HCT116 (cell line): Measurements from ENCODE around the gene SUPT20HL1. TPM values are rescaled to one million over a fixed set of nuclear protein-coding genes. Genes with fewer than 3 reads are reported as not detected.

Experiments
- ATAC-seq: fragments of 200-7000 bp; cut with Tn5 transposase; 2 replicates; pipeline ENCODE4 v1.9.1; 2020; ENCODE audit warnings: mild to moderate bottlenecking, moderate library complexity
- BruUV-seq: library from RNA; stranded (reverse); fragments of 400-500 nt; replicated peaks from 2 replicates; lab custom pipeline; 2021; lab: Mats Ljungman, UMichigan
- CTCF ChIA-PET: fragments of 300-600 bp; sonication (Branson Sonifier 250); formaldehyde crosslinking; loops from one replicate; lab custom pipeline; 2021; ENCODE audit warnings: antibody characterized with exemption; lab: Charles Lee
- POLR2A ChIA-PET: fragments of 300-600, 350-600 bp; sonication (Branson Sonifier 250); formaldehyde crosslinking; loops from one replicate; lab custom pipeline; 2021; ENCODE audit warnings: antibody characterized with exemption; lab: Charles Lee
- RAD21 ChIA-PET, 2 experiments: fragments of 300-600 bp; sonication (Branson Sonifier 250); formaldehyde crosslinking; loops; one replicate each; lab custom pipeline; 2023; ENCODE audit warnings: low total read pairs in 2 of 2; ENCODE audit not compliant: uncharacterized antibody in 2 of 2, unreplicated experiment in 2 of 2, low non-redundant PET in 1 of 2; lab: Charles Lee
- DNase-seq: peaks from one replicate; pipeline ENCODE4 v3.0.0-alpha.2; 2010; ENCODE audit warnings: low read depth, low spot score
- H2AFZ ChIP-seq: fragments of 200-600 bp; shearing (Covaris generic), sonication (generic); 2 replicates; pipeline ENCODE4 v1.6.1; 2017; ENCODE audit warnings: low read depth, mixed run types, mixed read lengths, antibody characterized with exemption, low read length; ENCODE audit not compliant: poor library complexity, severe bottlenecking
- H3K27ac ChIP-seq: 2 replicates; pipeline ENCODE4 v1.5.1; 2012; ENCODE audit warnings: low read depth, low read length
- H3K27me3 ChIP-seq: fragments of 200-600 bp; sonication (generic); 2 replicates; pipeline ENCODE4 v1.6.1; 2016; ENCODE audit warnings: mixed run types, low read length, mixed read lengths; ENCODE audit not compliant: insufficient read depth
- H3K36me3 ChIP-seq, 2 experiments: fragments of 200-500 bp in 1 of 2; fragments of 200-600 bp in 1 of 2; sonication (Bioruptor generic) in 1 of 2; sonication (generic) in 1 of 2; 2 replicates each; pipeline versions ENCODE4 v1.5.1 to v1.6.1; 2014 to 2016; ENCODE audit warnings: low read length in 2 of 2, inconsistent platforms in 1 of 2, mixed read lengths in 1 of 2, mixed run types in 1 of 2; ENCODE audit not compliant: insufficient read depth in 2 of 2, control insufficient read depth in 1 of 2
- H3K4me1 ChIP-seq, 2 experiments: fragments of 200-600 bp in 1 of 2; sonication (generic) in 1 of 2; 2 replicates each; pipeline versions ENCODE4 v1.5.1 to v1.6.1; 2012 to 2017; ENCODE audit warnings: low read length in 2 of 2, inconsistent platforms in 1 of 2, mild to moderate bottlenecking in 1 of 2, mixed read lengths in 1 of 2, mixed run types in 1 of 2, moderate library complexity in 1 of 2; ENCODE audit not compliant: insufficient read depth in 2 of 2, control insufficient read depth in 1 of 2
- H3K4me2 ChIP-seq: fragments of 200-600 bp; sonication (generic); 2 replicates; pipeline ENCODE4 v1.6.1; 2017; ENCODE audit warnings: mixed run types, low read length, mixed read lengths
- H3K4me3 ChIP-seq, 2 experiments: fragments of 200-600 bp in 1 of 2; sonication (generic) in 1 of 2; replicated peaks in 1 of 2; 2 replicates each; pipeline ENCODE4 v1.5.1; 2011 to 2016; ENCODE audit warnings: low read length in 2 of 2, control low read depth in 1 of 2, low read depth in 1 of 2, mild to moderate bottlenecking in 1 of 2, mixed read lengths in 1 of 2, mixed run types in 1 of 2
- H3K79me2 ChIP-seq: fragments of 200-600 bp; sonication (generic); 2 replicates; pipeline ENCODE4 v1.6.1; 2017; ENCODE audit warnings: mild to moderate bottlenecking, mixed run types, low read length, moderate library complexity, mixed read lengths; ENCODE audit not compliant: insufficient read depth
- H3K9ac ChIP-seq: fragments of 200-600 bp; sonication (generic); 2 replicates; pipeline ENCODE4 v1.6.1; 2016; ENCODE audit warnings: low read length, mixed read lengths
- H3K9me2 ChIP-seq: fragments of 200-600 bp; sonication (generic), shearing (Covaris generic); 2 replicates; pipeline ENCODE4 v1.6.1; 2017; ENCODE audit warnings: mixed run types, mild to moderate bottlenecking, moderate library complexity; ENCODE audit not compliant: insufficient read depth
- H3K9me3 ChIP-seq, 2 experiments: fragments of 200-500 bp in 1 of 2; fragments of 200-600 bp in 1 of 2; sonication (Bioruptor generic) in 1 of 2; sonication (generic) in 1 of 2; 2 replicates each; pipeline ENCODE4 v1.6.1; 2014 to 2017; ENCODE audit warnings: low read length in 2 of 2, mixed read lengths in 2 of 2, inconsistent platforms in 1 of 2, low read depth in 1 of 2, mild to moderate bottlenecking in 1 of 2, mixed run types in 1 of 2, moderate library complexity in 1 of 2; ENCODE audit not compliant: control insufficient read depth in 1 of 2, insufficient read depth in 1 of 2
- H4K20me1 ChIP-seq: fragments of 200-600 bp; sonication (generic), shearing (Covaris generic); 2 replicates; pipeline ENCODE4 v1.6.1; 2017; ENCODE audit warnings: mixed run types, mild to moderate bottlenecking, moderate library complexity; ENCODE audit not compliant: insufficient read depth
- CBX3 ChIP-seq: IDR thresholded peaks from 2 replicates; pipeline ENCODE4 v1.6.1; 2012; ENCODE audit warnings: low read depth
- ELF1 ChIP-seq: IDR thresholded peaks from 2 replicates; pipeline ENCODE4 v1.6.1; 2012; ENCODE audit warnings: low read depth, borderline replicate concordance
- POLR2AphosphoS5 ChIP-seq: IDR thresholded peaks from 2 replicates; pipeline ENCODE4 v1.6.1; 2011; ENCODE audit warnings: mild to moderate bottlenecking, low read depth, low read length, moderate library complexity
- RAD21 ChIP-seq: IDR thresholded peaks from 2 replicates; pipeline ENCODE4 v1.6.1; 2012; ENCODE audit warnings: low read depth, mild to moderate bottlenecking
- intact Hi-C: fragments of 100-400 bp; cut with micrococcal nuclease; formaldehyde crosslinking; loops from 2 replicates; pipeline ENCODE4 v1.10.0; 2022
- total RNA-seq: library from RNA; stranded (reverse); gene quantifications from one replicate; pipeline ENCODE4 v1.2.1, GENCODE V29; 2021; ENCODE audit not compliant: unreplicated experiment
- TF ChIP-seq, protein P1 (sequence below), 3 experiments: fragments of 200-600 bp in 1 of 3; sonication (generic) in 1 of 3; IDR thresholded peaks in 2 of 3; conservative IDR thresholded peaks in 1 of 3; 2 replicates each; pipeline ENCODE4 v1.5.1; 2012 to 2017; ENCODE audit warnings: low read depth in 2 of 3, low read length in 2 of 3, antibody characterized with exemption in 1 of 3, borderline replicate concordance in 1 of 3, control low read depth in 1 of 3, mild to moderate bottlenecking in 1 of 3, mixed read lengths in 1 of 3, mixed run types in 1 of 3, moderate library complexity in 1 of 3; ENCODE audit not compliant: insufficient read depth in 1 of 3
- TF ChIP-seq, protein P2 (sequence below): IDR thresholded peaks from 2 replicates; pipeline ENCODE4 v1.6.1; 2012; ENCODE audit warnings: low read depth

SUPT20HL1 gene
- total RNA-seq, 1 experiment from 2014 or later, result not detected

DNA sequence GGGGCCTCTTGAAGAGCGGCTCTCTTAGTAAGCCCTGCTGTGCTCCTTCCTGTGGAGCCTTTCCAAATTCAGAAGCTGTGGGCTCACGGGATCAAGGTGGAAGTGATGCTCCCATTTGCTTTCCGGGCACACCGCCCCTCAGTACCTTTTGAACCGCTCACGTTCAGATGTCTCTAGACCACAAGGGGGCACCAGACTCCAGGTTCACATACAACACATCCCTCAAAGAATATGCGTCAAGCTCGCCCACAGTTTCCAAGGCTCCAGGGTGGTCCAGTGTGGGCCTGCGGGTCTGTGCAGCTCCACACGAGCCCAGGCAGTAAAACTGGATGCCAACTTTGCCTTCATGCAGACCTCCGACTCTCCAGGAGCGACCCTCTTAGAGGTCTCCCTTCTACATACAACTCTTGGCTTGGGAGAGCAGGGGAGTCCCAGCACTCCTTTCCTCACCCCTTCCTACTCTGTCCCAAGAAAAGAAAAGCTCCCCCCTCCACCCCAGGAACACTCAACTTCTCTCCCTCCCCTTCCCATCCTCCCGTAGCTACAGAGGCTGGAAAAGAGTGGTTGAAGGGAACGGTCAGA, 11.0 kb downstream of the SUPT20HL1 start:
- TF ChIP-seq, protein P1, sequence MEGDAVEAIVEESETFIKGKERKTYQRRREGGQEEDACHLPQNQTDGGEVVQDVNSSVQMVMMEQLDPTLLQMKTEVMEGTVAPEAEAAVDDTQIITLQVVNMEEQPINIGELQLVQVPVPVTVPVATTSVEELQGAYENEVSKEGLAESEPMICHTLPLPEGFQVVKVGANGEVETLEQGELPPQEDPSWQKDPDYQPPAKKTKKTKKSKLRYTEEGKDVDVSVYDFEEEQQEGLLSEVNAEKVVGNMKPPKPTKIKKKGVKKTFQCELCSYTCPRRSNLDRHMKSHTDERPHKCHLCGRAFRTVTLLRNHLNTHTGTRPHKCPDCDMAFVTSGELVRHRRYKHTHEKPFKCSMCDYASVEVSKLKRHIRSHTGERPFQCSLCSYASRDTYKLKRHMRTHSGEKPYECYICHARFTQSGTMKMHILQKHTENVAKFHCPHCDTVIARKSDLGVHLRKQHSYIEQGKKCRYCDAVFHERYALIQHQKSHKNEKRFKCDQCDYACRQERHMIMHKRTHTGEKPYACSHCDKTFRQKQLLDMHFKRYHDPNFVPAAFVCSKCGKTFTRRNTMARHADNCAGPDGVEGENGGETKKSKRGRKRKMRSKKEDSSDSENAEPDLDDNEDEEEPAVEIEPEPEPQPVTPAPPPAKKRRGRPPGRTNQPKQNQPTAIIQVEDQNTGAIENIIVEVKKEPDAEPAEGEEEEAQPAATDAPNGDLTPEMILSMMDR (IDR thresholded peaks at IDR 0.05 in 2 of 3, conservative IDR thresholded peaks at IDR 0.05 in 1 of 3; ENCODE audit: borderline replicate concordance in 1 of 3, insufficient read depth in 1 of 3, low read depth in 2 of 3, low read length in 2 of 3), result peak; percentile 34 to 57 (median 56); a peak in 5 of 6 replicates
- TF ChIP-seq CBX3 (no peak), RAD21 (peak; percentile 67)
- ATAC-seq (peak; percentile 95), DNase-seq (peak; percentile 44)
- H3K4me1 ChIP-seq, result no peaks in the 10 kb centered on the region
- no TSS peak for BruUV-seq
- intact Hi-C loops, result no loop called here
- no peak overlapping the region for H3K9ac ChIP-seq
- no peak overlapping the region for H3K4me2 ChIP-seq
- ChIA-PET POLR2A (no interaction called here), RAD21 (interaction anchor here (0.5 to 0.9 kb wide), 2 partner anchors 77 kb away, joined by 3 read pairs; no protein-coding TSS in a partner anchor), CTCF (interaction anchor here (0.7 to 2.4 kb wide), 2 partner anchors 112 to 127 kb away, joined by 4 to 9 read pairs; no protein-coding TSS in a partner anchor)
- no peaks in the 10 kb centered on the region for H3K27me3 ChIP-seq
- no peaks in the 10 kb centered on the region for H3K36me3 ChIP-seq
- no peak overlapping the region for H3K4me3 ChIP-seq
- no peak overlapping the region for H3K27ac ChIP-seq
- no peaks in the 10 kb centered on the region for H4K20me1 ChIP-seq
- no peaks in the 10 kb centered on the region for H3K9me2 ChIP-seq
- no peaks in the 10 kb centered on the region for H3K9me3 ChIP-seq
- H3K79me2 ChIP-seq, result no peaks in the 10 kb centered on the region
- peak overlapping the region; percentile 35 for H2AFZ ChIP-seq

DNA sequence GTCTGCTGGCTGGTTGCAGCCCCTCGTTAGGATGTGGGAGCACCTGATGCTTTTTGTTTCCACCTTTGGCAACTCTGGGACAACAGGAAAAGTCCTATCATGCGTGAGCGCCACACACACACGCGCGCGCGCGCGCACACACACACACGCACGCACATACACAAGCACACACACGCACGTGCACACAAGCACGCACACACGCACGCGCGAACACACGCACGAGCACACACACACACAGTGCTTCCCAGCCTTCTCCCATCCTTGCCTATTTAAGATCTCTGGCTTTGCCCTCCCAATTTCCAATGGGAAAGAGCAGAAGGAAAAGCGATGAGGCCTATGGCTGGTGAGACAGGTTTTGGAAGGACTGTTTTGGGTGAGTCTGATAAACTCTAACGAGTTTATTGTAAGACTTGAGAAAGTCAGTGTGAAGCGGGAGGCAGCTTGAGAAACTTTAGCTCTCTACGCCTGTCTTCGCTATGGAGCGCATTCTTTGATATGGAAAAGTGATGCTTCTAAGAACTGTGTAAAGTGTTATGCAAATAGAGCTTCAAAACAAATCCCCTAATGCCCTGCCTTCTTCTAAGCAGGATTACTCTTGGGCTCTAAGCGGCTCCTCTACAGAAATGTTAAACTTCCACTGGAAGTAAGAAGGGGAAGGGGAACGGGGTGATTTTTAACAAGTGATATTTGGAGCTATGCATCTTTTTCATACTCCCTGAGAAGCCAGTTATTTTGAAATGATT, 11.8 kb downstream of the SUPT20HL1 start:
- no peak overlapping the region for H2AFZ ChIP-seq
- H3K27ac ChIP-seq, result no peak overlapping the region
- no peak overlapping the region for H3K9ac ChIP-seq
- ChIA-PET CTCF (interaction anchor here (0.7 to 2.4 kb wide), 2 partner anchors 113 to 126 kb away, joined by 4 to 9 read pairs; no protein-coding TSS in a partner anchor), RAD21 (no interaction called here), POLR2A (no interaction called here)
- intact Hi-C loops, result no loop called here
- no peaks in the 10 kb centered on the region for H3K4me1 ChIP-seq
- ATAC-seq (no peak), DNase-seq (no peak)
- H3K9me2 ChIP-seq, result no peaks in the 10 kb centered on the region
- TF ChIP-seq ELF1, result no peak
- TF ChIP-seq, protein P2, sequence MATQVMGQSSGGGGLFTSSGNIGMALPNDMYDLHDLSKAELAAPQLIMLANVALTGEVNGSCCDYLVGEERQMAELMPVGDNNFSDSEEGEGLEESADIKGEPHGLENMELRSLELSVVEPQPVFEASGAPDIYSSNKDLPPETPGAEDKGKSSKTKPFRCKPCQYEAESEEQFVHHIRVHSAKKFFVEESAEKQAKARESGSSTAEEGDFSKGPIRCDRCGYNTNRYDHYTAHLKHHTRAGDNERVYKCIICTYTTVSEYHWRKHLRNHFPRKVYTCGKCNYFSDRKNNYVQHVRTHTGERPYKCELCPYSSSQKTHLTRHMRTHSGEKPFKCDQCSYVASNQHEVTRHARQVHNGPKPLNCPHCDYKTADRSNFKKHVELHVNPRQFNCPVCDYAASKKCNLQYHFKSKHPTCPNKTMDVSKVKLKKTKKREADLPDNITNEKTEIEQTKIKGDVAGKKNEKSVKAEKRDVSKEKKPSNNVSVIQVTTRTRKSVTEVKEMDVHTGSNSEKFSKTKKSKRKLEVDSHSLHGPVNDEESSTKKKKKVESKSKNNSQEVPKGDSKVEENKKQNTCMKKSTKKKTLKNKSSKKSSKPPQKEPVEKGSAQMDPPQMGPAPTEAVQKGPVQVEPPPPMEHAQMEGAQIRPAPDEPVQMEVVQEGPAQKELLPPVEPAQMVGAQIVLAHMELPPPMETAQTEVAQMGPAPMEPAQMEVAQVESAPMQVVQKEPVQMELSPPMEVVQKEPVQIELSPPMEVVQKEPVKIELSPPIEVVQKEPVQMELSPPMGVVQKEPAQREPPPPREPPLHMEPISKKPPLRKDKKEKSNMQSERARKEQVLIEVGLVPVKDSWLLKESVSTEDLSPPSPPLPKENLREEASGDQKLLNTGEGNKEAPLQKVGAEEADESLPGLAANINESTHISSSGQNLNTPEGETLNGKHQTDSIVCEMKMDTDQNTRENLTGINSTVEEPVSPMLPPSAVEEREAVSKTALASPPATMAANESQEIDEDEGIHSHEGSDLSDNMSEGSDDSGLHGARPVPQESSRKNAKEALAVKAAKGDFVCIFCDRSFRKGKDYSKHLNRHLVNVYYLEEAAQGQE, result no peak
- TF ChIP-seq POLR2AphosphoS5, result no peak
- no peaks in the 10 kb centered on the region for H3K9me3 ChIP-seq
- H3K27me3 ChIP-seq, result no peaks in the 10 kb centered on the region
- no peak overlapping the region for H3K4me3 ChIP-seq
- H3K4me2 ChIP-seq, result no peak overlapping the region
- no peaks in the 10 kb centered on the region for H3K79me2 ChIP-seq
- no peaks in the 10 kb centered on the region for H4K20me1 ChIP-seq
- BruUV-seq, result no TSS peak
- no peaks in the 10 kb centered on the region for H3K36me3 ChIP-seq
